ENCODE results near the gene ADAM10. TPM values are rescaled to one million over a fixed set of nuclear protein-coding genes. Genes with fewer than 3 reads are reported as not detected.

ADAM10 gene
- total and polyA plus RNA-seq, 2 donors (not counting 1 experiment from before 2014, with no cell fraction given), result 18.8 to 138 TPM

DNA sequence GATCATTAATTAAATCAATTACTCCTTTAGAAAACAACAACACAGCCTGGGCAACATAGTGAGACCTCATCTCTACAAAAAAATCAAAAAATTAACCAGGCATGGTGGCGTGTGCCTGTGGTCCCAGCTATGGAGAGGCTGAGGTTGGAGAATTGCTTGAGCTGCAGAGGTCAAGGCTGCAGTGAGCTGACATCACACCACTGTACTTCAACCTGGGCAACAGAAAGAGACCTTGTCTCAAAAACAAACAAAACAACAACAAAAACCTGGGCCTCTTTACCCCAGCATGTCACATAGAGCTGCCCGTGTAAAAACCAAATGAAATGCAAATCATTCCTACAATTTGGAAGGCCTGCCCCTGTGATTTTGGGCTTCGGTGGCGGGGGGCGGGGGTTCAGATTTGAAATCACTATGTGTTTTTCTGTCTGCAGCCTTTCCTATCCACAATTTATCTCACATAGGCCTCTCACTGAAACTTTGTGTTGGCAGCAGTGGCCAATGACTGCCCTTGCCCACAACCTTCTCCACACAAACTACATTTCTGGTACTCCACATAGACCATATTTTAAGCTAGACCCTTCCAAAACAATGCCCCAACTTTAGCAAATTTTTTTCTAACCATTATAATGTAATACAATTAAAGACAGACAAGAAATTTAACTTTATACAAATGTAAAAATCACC is 6.5 kb downstream of the ADAM10 start:
- intact Hi-C loops (cut with micrococcal nuclease), result no loop called here
- H2AFZ ChIP-seq (ENCODE audit: insufficient read depth, low read depth, low read length, poor library complexity, severe bottlenecking), result no peak overlapping the region
- H3K4me3 ChIP-seq (ENCODE audit: control extremely low read depth in 1 of 5, extremely low read depth in 1 of 5, insufficient read depth in 1 of 5, low read depth in 2 of 5, low read length in 4 of 5), result no peak overlapping the region
- H4K20me1 ChIP-seq (ENCODE audit: control insufficient read depth, insufficient read depth, low read length, poor library complexity, severe bottlenecking), result peaks cover 53% of the 10 kb centered on the region
- no peak overlapping the region for H3K4me2 ChIP-seq (replicated peaks; ENCODE audit: low read depth, low read length, poor library complexity, severe bottlenecking)
- H3K27ac ChIP-seq (ENCODE audit: low read length in 2 of 2), result no peak overlapping the region
- no peak for TF ChIP-seq EZH2 (IDR thresholded peaks at IDR 0.05; ENCODE audit: borderline replicate concordance, insufficient read depth, low read depth, low read length, poor library complexity, severe bottlenecking)
- TF ChIP-seq, protein P1, sequence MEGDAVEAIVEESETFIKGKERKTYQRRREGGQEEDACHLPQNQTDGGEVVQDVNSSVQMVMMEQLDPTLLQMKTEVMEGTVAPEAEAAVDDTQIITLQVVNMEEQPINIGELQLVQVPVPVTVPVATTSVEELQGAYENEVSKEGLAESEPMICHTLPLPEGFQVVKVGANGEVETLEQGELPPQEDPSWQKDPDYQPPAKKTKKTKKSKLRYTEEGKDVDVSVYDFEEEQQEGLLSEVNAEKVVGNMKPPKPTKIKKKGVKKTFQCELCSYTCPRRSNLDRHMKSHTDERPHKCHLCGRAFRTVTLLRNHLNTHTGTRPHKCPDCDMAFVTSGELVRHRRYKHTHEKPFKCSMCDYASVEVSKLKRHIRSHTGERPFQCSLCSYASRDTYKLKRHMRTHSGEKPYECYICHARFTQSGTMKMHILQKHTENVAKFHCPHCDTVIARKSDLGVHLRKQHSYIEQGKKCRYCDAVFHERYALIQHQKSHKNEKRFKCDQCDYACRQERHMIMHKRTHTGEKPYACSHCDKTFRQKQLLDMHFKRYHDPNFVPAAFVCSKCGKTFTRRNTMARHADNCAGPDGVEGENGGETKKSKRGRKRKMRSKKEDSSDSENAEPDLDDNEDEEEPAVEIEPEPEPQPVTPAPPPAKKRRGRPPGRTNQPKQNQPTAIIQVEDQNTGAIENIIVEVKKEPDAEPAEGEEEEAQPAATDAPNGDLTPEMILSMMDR (IDR thresholded peaks at IDR 0.05), result no peak
- Mint-ChIP-seq H3K4me1 (peaks cover 69% of the 10 kb centered on the region), H3K9me3 (ENCODE audit: insufficient read depth) (no peaks in the 10 kb centered on the region), H3K27me3 (no peaks in the 10 kb centered on the region), H3K4me3 (no peak overlapping the region), H3K27ac (no peak overlapping the region)
- ChIA-PET POLR2A (no interaction called here), CTCF (interaction anchor here (0.9 kb wide), 1 partner anchor 20 kb away, joined by 3 read pairs; no protein-coding TSS in a partner anchor)
- H3K4me1 ChIP-seq (ENCODE audit: control insufficient read depth in 2 of 2, insufficient read depth in 2 of 2, low read length in 2 of 2), result peaks cover 6 to 33% of the 10 kb centered on the region in 2 donors
- no peaks in the 10 kb centered on the region for H3K9me3 ChIP-seq (ENCODE audit: control extremely low read depth in 1 of 3, control insufficient read depth in 2 of 3, insufficient read depth in 1 of 3, low read length in 2 of 3)
- H3K27me3 ChIP-seq (replicated peaks in 1 of 4; ENCODE audit: control extremely low read depth in 1 of 4, control insufficient read depth in 3 of 4, insufficient read depth in 4 of 4, low read length in 3 of 4), result no peaks in the 10 kb centered on the region
- H3K36me3 ChIP-seq (replicated peaks in 1 of 2; ENCODE audit: control extremely low read depth in 1 of 2, control insufficient read depth in 1 of 2, extremely low read depth in 1 of 2, insufficient read depth in 2 of 2, low read length in 1 of 2), result no peaks in the 10 kb centered on the region
- H3K79me2 ChIP-seq (ENCODE audit: control insufficient read depth, insufficient read depth, low read length), result peaks cover 98% of the 10 kb centered on the region
- ATAC-seq (ENCODE audit: low read depth) (no peak), DNase-seq (no peak)
- no peak overlapping the region for H3K9ac ChIP-seq (ENCODE audit: low read length)
- WGBS (ENCODE audit: insufficient coverage), result 88% methylated on average over 5 of the region's 5 CpGs

DNA sequence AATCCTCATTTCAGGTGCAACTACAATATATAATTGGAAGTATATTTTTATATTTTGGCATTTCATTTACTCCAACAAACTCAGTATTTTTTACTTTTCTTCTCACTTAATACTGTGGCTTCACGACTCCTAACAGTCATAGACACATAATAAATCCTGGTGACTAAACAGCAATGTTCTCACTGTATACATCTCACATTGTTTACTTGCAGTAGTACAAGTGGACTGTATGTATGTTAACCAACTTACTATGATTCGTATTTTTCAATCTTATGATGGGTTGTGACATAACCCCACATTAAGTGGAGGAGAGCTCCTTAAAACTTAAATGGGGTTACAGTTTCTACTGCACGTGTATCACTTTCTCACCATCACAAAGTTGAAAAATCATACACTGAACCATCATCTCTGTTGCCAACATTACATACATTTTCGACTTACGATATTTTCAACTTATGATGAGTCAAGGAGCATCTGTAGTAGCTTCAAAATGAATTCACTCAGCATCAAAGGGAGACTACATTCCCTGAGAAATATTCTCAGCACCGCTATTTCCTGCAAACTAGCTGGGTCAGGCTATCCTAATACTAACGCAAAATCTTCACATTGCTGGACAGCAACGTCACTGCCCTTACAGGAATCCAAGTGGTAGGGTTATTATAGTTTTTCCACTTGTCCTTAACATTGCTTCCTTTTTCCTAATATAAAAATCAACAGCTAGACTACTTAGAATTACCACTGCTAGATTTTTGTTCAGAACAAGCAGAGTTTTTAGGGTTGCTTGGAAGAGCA is 7.3 kb downstream of the ADAM10 start:
- Histone ChIP-seq H3K79me2 (ENCODE audit: control insufficient read depth, insufficient read depth, low read length) (peaks cover 98% of the 10 kb centered on the region), H3K4me1 (ENCODE audit: control insufficient read depth in 2 of 2, insufficient read depth in 2 of 2, low read length in 2 of 2) (peaks cover 6 to 27% of the 10 kb centered on the region in 2 donors), H3K4me3 (ENCODE audit: control extremely low read depth in 1 of 5, extremely low read depth in 1 of 5, insufficient read depth in 1 of 5, low read depth in 2 of 5, low read length in 4 of 5) (no peak overlapping the region), H3K4me2 (replicated peaks; ENCODE audit: low read depth, low read length, poor library complexity, severe bottlenecking) (no peak overlapping the region), H3K9me3 (ENCODE audit: control extremely low read depth in 1 of 3, control insufficient read depth in 2 of 3, insufficient read depth in 1 of 3, low read length in 2 of 3) (no peaks in the 10 kb centered on the region), H2AFZ (ENCODE audit: insufficient read depth, low read depth, low read length, poor library complexity, severe bottlenecking) (no peak overlapping the region), H4K20me1 (ENCODE audit: control insufficient read depth, insufficient read depth, low read length, poor library complexity, severe bottlenecking) (peaks cover 55% of the 10 kb centered on the region), H3K9ac (ENCODE audit: low read length) (no peak overlapping the region), H3K27ac (ENCODE audit: low read length in 2 of 2) (no peak overlapping the region), H3K36me3 (replicated peaks in 1 of 2; ENCODE audit: control extremely low read depth in 1 of 2, control insufficient read depth in 1 of 2, extremely low read depth in 1 of 2, insufficient read depth in 2 of 2, low read length in 1 of 2) (no peaks in the 10 kb centered on the region), H3K27me3 (replicated peaks in 1 of 4; ENCODE audit: control extremely low read depth in 1 of 4, control insufficient read depth in 3 of 4, insufficient read depth in 4 of 4, low read length in 3 of 4) (no peaks in the 10 kb centered on the region)
- Mint-ChIP-seq H3K4me1 (peaks cover 72% of the 10 kb centered on the region), H3K27ac (no peak overlapping the region), H3K27me3 (no peaks in the 10 kb centered on the region), H3K4me3 (no peak overlapping the region), H3K9me3 (ENCODE audit: insufficient read depth) (no peaks in the 10 kb centered on the region)
- WGBS (ENCODE audit: insufficient coverage), result 84% methylated on average over 3 of the region's 8 CpGs
- ChIA-PET CTCF (interaction anchor here (1.1 kb wide), 1 partner anchor 20 kb away, joined by 3 read pairs; no protein-coding TSS in a partner anchor), POLR2A (no interaction called here)
- DNase-seq (no peak), ATAC-seq (ENCODE audit: low read depth) (no peak)
- TF ChIP-seq, protein P1 (IDR thresholded peaks at IDR 0.05), result no peak
- no peak for TF ChIP-seq EZH2 (IDR thresholded peaks at IDR 0.05; ENCODE audit: borderline replicate concordance, insufficient read depth, low read depth, low read length, poor library complexity, severe bottlenecking)
- intact Hi-C loops (cut with micrococcal nuclease), result no loop called here
